ENCODE results near the gene OCA2. TPM values are rescaled to one million over a fixed set of nuclear protein-coding genes. Genes with fewer than 3 reads are reported as not detected.

The OCA2 gene
- total and polyA plus RNA-seq, 4 donors, result 0.49 to 23.0 (median 2.3) TPM

DNA sequence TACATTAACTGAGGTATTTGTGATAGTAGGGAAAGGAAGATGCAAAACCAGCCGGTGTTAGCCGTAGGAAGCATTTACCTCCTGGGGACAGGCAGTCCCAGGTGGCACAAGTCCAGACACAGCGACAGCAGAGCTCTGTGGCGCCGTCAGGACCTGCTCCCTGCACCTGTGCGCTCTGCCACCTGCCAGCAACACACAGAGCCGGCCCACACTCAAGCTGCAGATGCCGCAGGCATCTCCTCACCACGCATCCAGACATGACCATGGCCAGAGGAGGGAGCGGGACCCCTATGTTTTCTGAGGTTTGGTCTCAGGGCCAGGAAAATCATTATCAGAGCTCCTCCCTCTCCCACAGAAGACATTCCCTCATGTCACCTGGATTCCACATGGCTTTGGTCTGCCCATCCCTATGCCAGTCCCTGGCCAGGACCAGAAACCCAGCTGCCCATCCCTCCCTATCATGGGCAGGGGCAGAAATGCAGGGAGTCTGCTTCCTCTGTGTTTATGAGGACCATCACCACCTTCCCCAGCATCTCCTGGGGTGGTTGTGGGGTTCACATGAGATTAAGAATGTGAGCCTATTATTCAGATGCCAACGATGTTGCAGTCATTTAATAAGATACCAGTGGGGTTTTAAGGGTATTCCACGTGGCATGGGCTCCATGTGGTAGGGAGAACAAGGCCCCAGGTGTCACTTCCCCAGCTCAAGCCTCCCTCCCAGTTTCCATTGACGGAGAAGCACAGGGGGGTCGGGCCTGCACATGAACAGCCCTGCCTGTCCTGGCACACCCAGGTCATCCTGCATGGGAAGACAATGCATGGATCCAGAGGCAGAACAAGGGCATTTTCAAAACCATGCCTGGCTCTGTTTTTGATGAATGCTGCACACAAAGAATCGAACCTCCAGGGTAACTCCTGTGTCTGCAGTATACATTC is 251.1 kb downstream of the OCA2 start:
- Histone ChIP-seq H3K27ac (ENCODE audit: low read depth in 1 of 2, low read length in 1 of 2) (no peak overlapping the region), H3K36me3 (ENCODE audit: control insufficient read depth in 4 of 4, insufficient read depth in 4 of 4, low read length in 4 of 4) (peaks cover 0 to 9% (median 3%) of the 10 kb centered on the region in 4 donors), H3K27me3 (ENCODE audit: control insufficient read depth in 3 of 3, insufficient read depth in 3 of 3, low read length in 2 of 3) (no peaks in the 10 kb centered on the region), H3K9ac (ENCODE audit: insufficient read depth in 1 of 2, low read length in 2 of 2) (no peak overlapping the region), H3K9me3 (ENCODE audit: control insufficient read depth in 4 of 4, insufficient read depth in 3 of 4, low read length in 3 of 4) (peaks cover 0 to 14% (median 0%) of the 10 kb centered on the region in 4 donors), H3K4me1 (ENCODE audit: control insufficient read depth in 5 of 5, insufficient read depth in 5 of 5, low read length in 5 of 5) (no peaks in the 10 kb centered on the region), H3K4me3 (no peak overlapping the region)
- ATAC-seq (ENCODE audit: insufficient read depth, low FRiP score) (no peak), DNase-seq (no peak)
- 91 to 92% methylated on average over 15 of the region's 15 CpGs for WGBS, 2 donors
- TF ChIP-seq, protein P1, sequence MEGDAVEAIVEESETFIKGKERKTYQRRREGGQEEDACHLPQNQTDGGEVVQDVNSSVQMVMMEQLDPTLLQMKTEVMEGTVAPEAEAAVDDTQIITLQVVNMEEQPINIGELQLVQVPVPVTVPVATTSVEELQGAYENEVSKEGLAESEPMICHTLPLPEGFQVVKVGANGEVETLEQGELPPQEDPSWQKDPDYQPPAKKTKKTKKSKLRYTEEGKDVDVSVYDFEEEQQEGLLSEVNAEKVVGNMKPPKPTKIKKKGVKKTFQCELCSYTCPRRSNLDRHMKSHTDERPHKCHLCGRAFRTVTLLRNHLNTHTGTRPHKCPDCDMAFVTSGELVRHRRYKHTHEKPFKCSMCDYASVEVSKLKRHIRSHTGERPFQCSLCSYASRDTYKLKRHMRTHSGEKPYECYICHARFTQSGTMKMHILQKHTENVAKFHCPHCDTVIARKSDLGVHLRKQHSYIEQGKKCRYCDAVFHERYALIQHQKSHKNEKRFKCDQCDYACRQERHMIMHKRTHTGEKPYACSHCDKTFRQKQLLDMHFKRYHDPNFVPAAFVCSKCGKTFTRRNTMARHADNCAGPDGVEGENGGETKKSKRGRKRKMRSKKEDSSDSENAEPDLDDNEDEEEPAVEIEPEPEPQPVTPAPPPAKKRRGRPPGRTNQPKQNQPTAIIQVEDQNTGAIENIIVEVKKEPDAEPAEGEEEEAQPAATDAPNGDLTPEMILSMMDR (IDR thresholded peaks at IDR 0.05; ENCODE audit: control extremely low read depth, extremely low read depth), result no peak

DNA sequence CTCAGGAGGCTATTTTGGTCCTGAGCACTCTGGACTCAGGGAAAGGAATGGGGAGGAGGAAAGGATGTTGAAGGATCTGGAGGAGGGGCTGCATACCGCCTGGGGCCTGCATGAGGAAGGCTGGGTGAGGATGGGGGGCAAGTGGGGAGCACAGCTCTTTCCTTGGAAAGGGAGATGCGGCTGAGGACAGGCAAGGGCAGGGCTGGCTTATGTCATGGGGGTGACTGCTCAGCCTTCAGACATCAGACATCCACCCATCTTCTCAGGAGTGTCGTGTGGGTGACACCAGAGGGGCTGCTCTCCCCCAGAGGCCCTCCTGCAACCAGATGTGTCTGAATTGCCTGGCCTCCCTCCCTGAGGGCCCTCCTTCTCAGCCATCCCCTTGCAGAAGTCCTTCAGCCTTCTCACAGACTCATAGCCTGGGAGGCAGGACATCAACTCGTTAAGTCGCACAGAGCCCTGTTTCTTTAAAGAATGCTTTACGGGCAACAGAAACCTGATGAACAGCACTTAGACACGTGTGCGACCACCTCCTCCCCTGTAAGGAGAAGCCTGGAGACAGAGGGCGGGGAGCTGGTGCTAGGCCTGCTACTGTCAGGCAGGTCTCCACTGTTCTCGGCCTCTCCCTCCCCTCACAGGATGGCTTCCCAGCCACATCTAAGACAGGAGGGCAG is 252.3 kb downstream of the OCA2 start:
- ATAC-seq (ENCODE audit: insufficient read depth, low FRiP score) (no peak), DNase-seq (no peak)
- H3K9ac ChIP-seq (ENCODE audit: insufficient read depth in 1 of 2, low read length in 2 of 2), result no peak overlapping the region
- H3K4me1 ChIP-seq (ENCODE audit: control insufficient read depth in 5 of 5, insufficient read depth in 5 of 5, low read length in 5 of 5), result no peaks in the 10 kb centered on the region
- TF ChIP-seq, protein P1 (IDR thresholded peaks at IDR 0.05; ENCODE audit: control extremely low read depth, extremely low read depth), result no peak
- H3K9me3 ChIP-seq (ENCODE audit: control insufficient read depth in 4 of 4, insufficient read depth in 3 of 4, low read length in 3 of 4), result peaks cover 0 to 14% (median 0%) of the 10 kb centered on the region in 4 donors
- no peaks in the 10 kb centered on the region for H3K27me3 ChIP-seq (ENCODE audit: control insufficient read depth in 3 of 3, insufficient read depth in 3 of 3, low read length in 2 of 3)
- WGBS, 2 donors, result 78 to 90% methylated on average over 10 of the region's 10 CpGs
- no peak overlapping the region for H3K4me3 ChIP-seq
- no peak overlapping the region for H3K27ac ChIP-seq (ENCODE audit: low read depth in 1 of 2, low read length in 1 of 2)
- H3K36me3 ChIP-seq (ENCODE audit: control insufficient read depth in 4 of 4, insufficient read depth in 4 of 4, low read length in 4 of 4), result peaks cover 0 to 10% (median 4%) of the 10 kb centered on the region in 4 donors

DNA sequence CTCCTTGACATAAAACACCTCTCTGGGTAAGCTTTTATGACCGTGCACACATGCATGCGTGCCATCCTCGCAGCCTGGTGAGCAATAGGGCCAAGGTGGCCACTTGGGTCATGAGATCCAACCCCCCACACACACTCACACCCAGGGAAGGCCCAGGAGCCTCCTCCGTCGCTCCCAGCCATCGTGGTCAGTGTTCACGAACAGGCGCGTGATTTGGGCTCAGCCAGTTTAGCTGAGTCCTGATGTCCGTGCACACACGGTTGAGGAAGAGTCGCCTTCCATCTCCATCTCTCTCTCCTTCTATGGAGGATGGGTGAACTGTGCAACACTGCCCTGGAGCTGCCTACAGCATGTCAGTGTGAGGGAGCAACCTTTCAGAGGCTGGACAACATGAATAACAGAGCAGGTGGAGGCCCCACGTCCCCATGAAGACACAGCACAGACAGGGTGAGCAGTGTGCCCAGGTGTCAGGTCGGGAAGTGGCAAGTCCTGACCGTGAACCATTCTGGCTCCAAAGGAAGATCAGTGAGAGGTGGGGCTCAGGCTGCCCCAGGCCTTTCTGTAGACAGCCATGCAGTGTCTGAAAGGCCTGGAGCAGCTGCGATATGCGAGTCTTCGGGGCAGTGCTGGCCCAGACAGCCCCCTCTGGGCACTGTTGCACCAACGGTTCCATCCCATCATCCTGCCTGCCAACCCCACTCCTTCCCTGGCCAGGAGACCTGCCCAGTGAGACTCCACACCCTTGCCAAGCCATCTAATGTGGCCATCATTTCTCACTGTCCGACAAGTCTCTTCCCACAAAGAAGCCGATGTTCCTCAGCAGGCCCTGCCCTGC is 253.4 kb downstream of the OCA2 start:
- no peak overlapping the region for H3K27ac ChIP-seq (ENCODE audit: low read depth in 1 of 2, low read length in 1 of 2)
- no peak overlapping the region for H3K4me3 ChIP-seq
- H3K9ac ChIP-seq (ENCODE audit: insufficient read depth in 1 of 2, low read length in 2 of 2), result no peak overlapping the region
- no peaks in the 10 kb centered on the region for H3K27me3 ChIP-seq (ENCODE audit: control insufficient read depth in 3 of 3, insufficient read depth in 3 of 3, low read length in 2 of 3)
- no peak for ATAC-seq (ENCODE audit: insufficient read depth, low FRiP score)
- peaks cover 0 to 14% (median 0%) of the 10 kb centered on the region in 4 donors for H3K9me3 ChIP-seq (ENCODE audit: control insufficient read depth in 4 of 4, insufficient read depth in 3 of 4, low read length in 3 of 4)
- no peak for DNase-seq
- 85 to 91% methylated on average over 21 of the region's 21 CpGs for WGBS, 2 donors
- no peaks in the 10 kb centered on the region for H3K4me1 ChIP-seq (ENCODE audit: control insufficient read depth in 5 of 5, insufficient read depth in 5 of 5, low read length in 5 of 5)
- H3K36me3 ChIP-seq (ENCODE audit: control insufficient read depth in 4 of 4, insufficient read depth in 4 of 4, low read length in 4 of 4), result peaks cover 0 to 9% (median 2%) of the 10 kb centered on the region in 4 donors
- TF ChIP-seq, protein P1 (IDR thresholded peaks at IDR 0.05; ENCODE audit: control extremely low read depth, extremely low read depth), result no peak

Data from lung (tissue), 12 donors.